Common myeloid progenitor, CD34-positive (primary cell): Measurements from ENCODE around the gene TOP3B.

Experiments
- CTCF ChIA-PET: fragments of 350-600 bp; sonication (Branson Sonifier 250); formaldehyde crosslinking; loops from one replicate; lab custom pipeline; 2021; ENCODE audit warnings: antibody characterized with exemption; lab: Charles Lee
- POLR2A ChIA-PET: fragments of 350-600 bp; sonication (Branson Sonifier 250); formaldehyde crosslinking; loops from one replicate; lab custom pipeline; 2021; ENCODE audit warnings: antibody characterized with exemption; lab: Charles Lee
- DNase-seq, 3 donors: peaks; one replicate each; pipeline versions ENCODE4 v3.0.0 to v3.0.0-alpha.2; 2013
- H3K27ac ChIP-seq, 2 experiments: 1 replicate in 1 of 2; 2 replicates in 1 of 2; pipeline ENCODE4 v1.7.0; 2013; ENCODE audit warnings: inconsistent platforms in 2 of 2, low read length in 2 of 2, mild to moderate bottlenecking in 2 of 2, low read depth in 1 of 2, moderate library complexity in 1 of 2; ENCODE audit not compliant: severe bottlenecking in 2 of 2, insufficient read depth in 1 of 2, poor library complexity in 1 of 2
- H3K27me3 ChIP-seq, 5 experiments: replicated peaks in 2 of 5; 1 replicate in 3 of 5; 2 replicates in 2 of 5; pipeline versions ENCODE4 v1.6.1 to v1.7.0; 2013; ENCODE audit warnings: low read length in 4 of 5, mild to moderate bottlenecking in 2 of 5, moderate library complexity in 2 of 5, inconsistent platforms in 1 of 5; ENCODE audit not compliant: insufficient read depth in 5 of 5, control insufficient read depth in 4 of 5
- H3K36me3 ChIP-seq, 4 experiments: 1 replicate in 2 of 4; 2 replicates in 2 of 4; pipeline versions ENCODE4 v1.6.1 to v1.7.0; 2013; ENCODE audit warnings: low read length in 3 of 4, control low read depth in 1 of 4, mild to moderate bottlenecking in 1 of 4; ENCODE audit not compliant: control insufficient read depth in 4 of 4, insufficient read depth in 4 of 4
- H3K4me1 ChIP-seq, 4 experiments: 1 replicate in 3 of 4; 2 replicates in 1 of 4; pipeline versions ENCODE4 v1.6.1 to v1.7.1; 2013; ENCODE audit warnings: low read length in 3 of 4, mild to moderate bottlenecking in 3 of 4, control low read depth in 1 of 4, inconsistent platforms in 1 of 4, moderate library complexity in 1 of 4; ENCODE audit not compliant: control insufficient read depth in 4 of 4, insufficient read depth in 4 of 4; ENCODE audit errors: control extremely low read depth in 1 of 4
- H3K4me3 ChIP-seq, 7 experiments: 1 replicate in 4 of 7; 2 replicates in 3 of 7; pipeline versions ENCODE4 v1.5.1 to v1.7.0; 2013; ENCODE audit warnings: mild to moderate bottlenecking in 7 of 7, low read length in 6 of 7, moderate library complexity in 6 of 7, inconsistent platforms in 2 of 7, low read depth in 2 of 7, control low read depth in 1 of 7; ENCODE audit not compliant: insufficient read depth in 4 of 7, control insufficient read depth in 1 of 7; ENCODE audit errors: extremely low read depth in 1 of 7
- H3K9me3 ChIP-seq, 5 experiments: 1 replicate in 4 of 5; 2 replicates in 1 of 5; pipeline versions ENCODE4 v1.6.1 to v1.7.1; 2013; ENCODE audit warnings: low read length in 4 of 5, mild to moderate bottlenecking in 2 of 5, inconsistent platforms in 1 of 5, low read depth in 1 of 5, moderate library complexity in 1 of 5; ENCODE audit not compliant: control insufficient read depth in 4 of 5, insufficient read depth in 2 of 5; ENCODE audit errors: control extremely low read depth in 1 of 5
- WGBS: methylation state at CpG from one replicate; pipeline ENCODE4 v1.1.5; 2013; ENCODE audit not compliant: insufficient coverage; 5-methylcytosine and 5-hydroxymethylcytosine counted together

Gene TOP3B

DNA sequence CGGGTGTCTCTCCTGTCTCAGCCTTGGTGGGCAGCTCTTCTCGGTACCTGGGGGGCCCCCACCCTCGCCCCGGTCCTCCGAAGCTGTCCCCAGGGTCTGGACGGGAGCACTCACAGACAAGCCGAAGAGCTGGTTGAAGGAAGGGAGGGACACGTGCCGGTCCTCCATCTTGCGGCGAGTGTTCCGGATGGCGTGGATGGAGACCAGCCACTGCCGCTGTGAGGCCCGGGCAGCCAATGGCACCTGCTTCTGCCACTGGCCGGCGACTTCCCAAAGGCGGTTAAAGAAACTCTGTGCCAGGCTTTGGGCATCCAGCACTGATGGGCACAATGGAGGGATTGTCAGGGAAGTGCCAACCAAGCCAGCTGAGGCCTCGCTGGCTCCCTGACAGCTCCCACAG lies 48.7 kb downstream of the TOP3B start:
- no peak for DNase-seq
- POLR2A ChIA-PET: no interaction called here
- Histone ChIP-seq H3K9me3 (no peaks in the 10 kb centered on the region), H3K27ac (no peak overlapping the region), H3K27me3 (no peaks in the 10 kb centered on the region), H3K36me3 (peaks cover 15 to 78% (median 54%) of the 10 kb centered on the region in 4 experiments), H3K4me1 (peaks cover 8 to 39% (median 37%) of the 10 kb centered on the region in 4 experiments), H3K4me3 (no peak overlapping the region)
- over 99% methylated on average over 18 of the region's 19 CpGs for WGBS
- CTCF ChIA-PET: interaction anchor here (1.1 kb wide), 1 partner anchor 15 kb away, joined by 4 read pairs; no protein-coding TSS in a partner anchor

- POLR2A ChIA-PET: no interaction called here
- no peak for DNase-seq
- Histone ChIP-seq H3K4me1 (peaks cover 8 to 34% (median 32%) of the 10 kb centered on the region in 4 experiments), H3K36me3 (peaks cover 19 to 78% (median 58%) of the 10 kb centered on the region in 4 experiments), H3K9me3 (no peaks in the 10 kb centered on the region), H3K27ac (no peak overlapping the region), H3K27me3 (no peaks in the 10 kb centered on the region), H3K4me3 (no peak overlapping the region)
- 98% methylated on average over 18 of the region's 23 CpGs for WGBS
- CTCF ChIA-PET: interaction anchor here (1.1 kb wide), 1 partner anchor 15 kb away, joined by 4 read pairs; no protein-coding TSS in a partner anchor
These were observed 49.2 kb downstream of the TOP3B start for GRCh38 chr22:21933413-21933812.

DNA sequence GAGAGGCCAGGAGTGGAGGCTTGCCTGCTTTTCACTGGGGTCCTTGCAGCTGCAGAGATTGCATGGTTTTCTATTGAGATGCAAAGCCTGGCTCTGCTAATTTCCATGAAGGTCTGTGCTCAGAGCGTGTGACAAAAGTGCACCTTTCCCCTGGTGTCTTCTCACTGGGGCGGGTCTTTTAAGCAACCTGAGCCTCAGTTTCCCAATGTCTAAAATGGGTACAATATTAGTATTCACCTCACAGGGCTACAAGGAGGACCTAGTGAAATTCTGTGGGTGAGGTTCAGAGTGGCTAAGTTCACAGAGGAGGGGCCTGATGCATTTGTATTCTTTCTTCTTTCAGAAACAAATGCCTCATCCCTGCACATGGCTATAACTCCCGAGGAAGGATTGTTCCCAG lies 50.2 kb downstream of the TOP3B start:
- Histone ChIP-seq H3K27me3 (no peaks in the 10 kb centered on the region), H3K36me3 (peaks cover 19 to 83% (median 65%) of the 10 kb centered on the region in 4 experiments), H3K27ac (no peak overlapping the region), H3K9me3 (no peaks in the 10 kb centered on the region), H3K4me1 (peaks cover 8 to 24% (median 21%) of the 10 kb centered on the region in 4 experiments), H3K4me3 (no peak overlapping the region)
- 100% methylated on average over 3 of the region's 3 CpGs for whole genome bisulfite sequencing
- ChIA-PET CTCF (no interaction called here), POLR2A (no interaction called here)
- no peak for DNase-seq

- ChIA-PET POLR2A (no interaction called here), CTCF (no interaction called here)
- Histone ChIP-seq H3K9me3 (no peaks in the 10 kb centered on the region), H3K27me3 (no peaks in the 10 kb centered on the region), H3K4me3 (no peak overlapping the region), H3K4me1 (peaks cover 7 to 11% (median 9%) of the 10 kb centered on the region in 4 experiments), H3K36me3 (peaks cover 22 to 89% (median 74%) of the 10 kb centered on the region in 4 experiments), H3K27ac (no peak overlapping the region)
- WGBS: 100% methylated on average over 9 of the region's 12 CpGs
- DNase-seq: no peak
These were observed 51.5 kb downstream of the TOP3B start for GRCh38 chr22:21931056-21931455.

GRCh38 chr22:21929253-21929652 lies 53.3 kb downstream of the TOP3B start:
- H3K27me3 ChIP-seq: no peaks in the 10 kb centered on the region
- CTCF ChIA-PET: interaction anchor here (1.4 to 1.5 kb wide), 2 partner anchors 12 to 13 kb away, joined by 4 to 5 read pairs; no protein-coding TSS in a partner anchor
- peaks cover 25 to 89% (median 74%) of the 10 kb centered on the region in 4 experiments for H3K36me3 ChIP-seq
- WGBS: 96% methylated on average over 2 of the region's 6 CpGs
- no peak overlapping the region for H3K27ac ChIP-seq
- DNase-seq: no peak
- H3K9me3 ChIP-seq: no peaks in the 10 kb centered on the region
- H3K4me1 ChIP-seq: no peaks in the 10 kb centered on the region
- POLR2A ChIA-PET: interaction anchor here (0.7 kb wide), 1 partner anchor 826 kb away, joined by 3 read pairs; no protein-coding TSS in a partner anchor
- H3K4me3 ChIP-seq: no peak overlapping the region

DNA sequence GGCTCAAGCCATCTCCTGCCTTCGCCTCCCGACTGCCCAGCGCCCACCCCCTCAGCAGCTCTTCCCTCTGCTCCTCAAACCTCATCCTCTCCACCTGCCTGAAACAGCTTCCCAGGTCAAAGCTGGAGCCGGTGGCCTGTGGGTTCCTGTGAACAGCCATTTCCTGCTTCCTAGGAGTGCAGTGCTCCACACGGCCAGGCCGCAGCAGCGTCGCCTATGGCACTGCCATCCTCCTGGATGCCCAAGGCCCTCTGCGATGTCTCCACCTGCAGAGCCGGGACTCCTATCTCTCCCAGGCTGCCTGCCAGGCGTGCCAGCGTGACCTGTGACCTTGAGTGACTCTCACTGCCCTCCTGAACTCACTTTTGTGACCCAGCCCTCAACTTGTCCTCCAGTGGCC lies 54.5 kb downstream of the TOP3B start:
- no peak overlapping the region for H3K27ac ChIP-seq
- WGBS: 89% methylated on average over 12 of the region's 12 CpGs
- CTCF ChIA-PET: interaction anchor here (1.0 to 1.5 kb wide), 3 partner anchors 8 to 25 kb away, joined by 4 to 5 read pairs (median 5); partner anchors contain the start of gene PPM1F

DNA sequence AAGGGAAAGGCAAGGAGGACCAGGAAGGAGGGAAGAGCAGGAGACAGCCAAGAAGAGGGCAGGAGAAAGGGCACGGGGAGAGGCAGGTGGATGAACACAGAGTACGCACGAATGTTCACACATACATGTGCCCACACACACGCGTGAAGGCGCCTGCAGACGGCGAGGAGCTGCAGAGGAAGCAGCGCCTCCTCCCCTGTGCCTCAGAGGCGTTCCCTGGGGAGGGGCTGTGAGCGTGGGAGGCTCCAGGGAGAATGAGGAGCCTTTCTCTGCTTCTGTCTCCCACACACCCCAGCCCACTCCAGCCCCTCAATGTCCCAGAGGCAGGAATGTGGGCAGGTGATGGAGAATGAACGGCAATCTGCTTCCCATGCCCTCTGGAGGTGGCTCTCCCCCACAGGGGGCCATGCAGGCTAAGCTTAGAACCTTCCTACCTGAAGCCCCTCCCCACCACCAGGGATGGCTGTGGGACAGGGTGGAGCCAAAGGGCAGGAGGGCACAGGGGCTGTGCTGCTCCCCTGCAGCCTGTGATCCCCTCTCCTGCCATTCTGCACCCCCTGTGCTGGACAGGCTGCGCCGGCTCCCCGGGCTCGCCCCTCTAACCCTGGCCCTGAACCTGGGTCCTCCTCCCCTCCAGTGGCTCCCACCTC lies 55.3 kb downstream of the TOP3B start:
- POLR2A ChIA-PET: no interaction called here
- CTCF ChIA-PET: interaction anchor here (1.0 to 1.2 kb wide), 2 partner anchors 9 to 26 kb away, joined by 4 to 5 read pairs; partner anchors contain the start of gene PPM1F
- Histone ChIP-seq H3K27ac (no peak overlapping the region), H3K4me3 (no peak overlapping the region), H3K27me3 (no peaks in the 10 kb centered on the region), H3K9me3 (no peaks in the 10 kb centered on the region), H3K36me3 (peaks cover 16 to 88% (median 70%) of the 10 kb centered on the region in 4 experiments), H3K4me1 (no peaks in the 10 kb centered on the region)
- WGBS: 96% methylated on average over 8 of the region's 16 CpGs
- DNase-seq: no peak

More for the DNA sequence above, 54.5 kb downstream of the TOP3B start:
- POLR2A ChIA-PET: no interaction called here
- peaks cover 21 to 88% (median 71%) of the 10 kb centered on the region in 4 experiments for H3K36me3 ChIP-seq
- no peaks in the 10 kb centered on the region for H3K9me3 ChIP-seq
- H3K4me3 ChIP-seq: no peak overlapping the region
- no peaks in the 10 kb centered on the region for H3K4me1 ChIP-seq
- no peaks in the 10 kb centered on the region for H3K27me3 ChIP-seq
- no peak for DNase-seq
